GM21723 (cell line): ENCODE results near the gene HLA-A.

Experiments used
- ATAC-seq: cut with Tn5 transposase; IDR thresholded peaks from one replicate; pipeline ENCODE4 v1.9.1; 2021; ENCODE audit warnings: mild to moderate bottlenecking, moderate library complexity; ENCODE audit not compliant: unreplicated experiment

The HLA-A gene

GRCh38 chr6:29933955-29934354 lies 8.4 kb upstream of the HLA-A start:
- no peak for ATAC-seq

DNA sequence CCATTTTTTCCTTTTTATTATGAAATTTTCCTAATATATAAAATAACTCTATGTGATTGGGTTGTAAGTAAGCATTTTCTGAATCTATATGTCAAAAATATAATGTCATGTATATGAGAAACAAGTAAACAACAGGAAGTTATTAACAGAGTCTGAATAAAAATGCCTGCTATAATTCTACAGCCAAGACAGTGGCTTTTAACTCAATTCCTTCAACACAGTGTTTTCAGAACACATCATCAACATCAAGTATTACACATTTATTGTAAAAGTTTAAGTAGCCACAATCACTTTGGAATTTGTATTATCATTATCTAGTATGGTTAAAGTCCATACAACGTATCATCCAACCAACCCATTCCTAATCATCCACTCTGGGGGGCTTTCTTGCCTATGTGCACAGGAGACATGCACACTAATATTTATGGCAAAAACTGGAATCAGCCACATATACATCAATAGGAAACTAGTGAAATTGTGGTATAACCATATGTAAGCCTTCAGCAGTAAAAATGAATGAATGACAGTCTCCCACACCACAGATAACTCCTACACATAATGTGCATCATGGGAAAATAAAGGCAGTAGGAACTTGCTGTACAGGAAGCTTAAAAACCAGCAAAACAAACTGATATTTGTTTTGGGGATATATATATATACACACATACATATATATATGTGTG lies 6.9 kb upstream of the HLA-A start:
- no peak for ATAC-seq

DNA sequence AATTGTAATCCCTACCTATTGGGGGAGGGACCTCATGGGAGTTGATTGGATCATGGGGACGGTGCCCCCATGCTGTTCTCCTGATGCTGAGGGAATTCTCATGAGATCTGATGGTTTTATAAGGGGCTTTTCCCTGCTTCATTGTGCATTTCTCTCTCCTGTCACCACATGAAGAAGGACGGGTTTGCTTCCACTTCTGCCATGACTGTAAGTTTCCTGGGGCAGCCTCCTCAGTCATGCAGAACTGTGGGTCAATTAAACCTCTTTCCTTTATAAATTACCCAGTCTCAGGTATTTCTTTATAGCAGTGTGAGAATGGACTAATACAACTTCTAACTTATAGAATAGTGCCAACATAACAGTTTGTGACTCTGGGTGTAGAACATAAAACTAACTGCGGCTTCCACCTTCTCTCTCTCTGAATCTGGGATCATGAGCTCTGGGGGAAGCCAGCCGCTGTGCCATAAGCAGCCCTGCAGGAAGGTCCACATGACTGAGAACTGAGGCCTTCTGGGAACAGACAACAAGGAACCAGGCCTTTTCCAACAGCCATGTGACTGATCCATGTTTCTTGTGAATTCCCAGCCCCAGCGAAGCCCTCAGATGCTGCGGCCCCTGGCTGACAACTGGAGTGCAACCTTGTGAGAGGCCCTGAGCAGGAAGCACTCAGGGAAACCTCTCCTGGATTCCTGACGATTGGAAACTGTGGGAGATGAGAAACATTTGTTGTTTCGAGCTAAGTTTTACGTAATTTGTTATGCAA lies 3.4 kb upstream of the HLA-A start:
- no peak for ATAC-seq

DNA sequence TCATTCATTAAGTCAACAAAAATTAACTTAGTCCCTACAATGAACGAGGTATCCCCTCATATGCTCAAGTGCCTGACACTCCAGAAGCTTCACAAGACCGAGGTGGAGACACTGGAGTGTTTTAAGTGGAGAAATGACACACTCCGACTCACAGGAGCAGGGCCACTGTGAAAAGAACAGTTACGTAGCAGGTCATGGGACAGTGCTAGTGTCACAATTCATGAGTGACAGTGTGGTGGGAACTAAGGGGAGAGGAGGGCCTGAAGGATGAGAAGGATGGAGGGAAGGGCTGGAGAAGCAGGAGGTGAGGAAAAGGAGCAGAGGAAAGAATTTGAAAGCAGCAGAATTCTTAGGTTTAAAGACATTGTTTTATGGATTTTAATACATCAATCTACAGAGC lies 1.3 kb upstream of the HLA-A start:
- no peak for ATAC-seq

- no peak for ATAC-seq
Observed at GRCh38 chr6:29941471-29941870, 861 bp upstream of the HLA-A start.

GRCh38 chr6:29941916-29942274 lies 437 bp upstream of the HLA-A start:
- no peak for ATAC-seq

DNA sequence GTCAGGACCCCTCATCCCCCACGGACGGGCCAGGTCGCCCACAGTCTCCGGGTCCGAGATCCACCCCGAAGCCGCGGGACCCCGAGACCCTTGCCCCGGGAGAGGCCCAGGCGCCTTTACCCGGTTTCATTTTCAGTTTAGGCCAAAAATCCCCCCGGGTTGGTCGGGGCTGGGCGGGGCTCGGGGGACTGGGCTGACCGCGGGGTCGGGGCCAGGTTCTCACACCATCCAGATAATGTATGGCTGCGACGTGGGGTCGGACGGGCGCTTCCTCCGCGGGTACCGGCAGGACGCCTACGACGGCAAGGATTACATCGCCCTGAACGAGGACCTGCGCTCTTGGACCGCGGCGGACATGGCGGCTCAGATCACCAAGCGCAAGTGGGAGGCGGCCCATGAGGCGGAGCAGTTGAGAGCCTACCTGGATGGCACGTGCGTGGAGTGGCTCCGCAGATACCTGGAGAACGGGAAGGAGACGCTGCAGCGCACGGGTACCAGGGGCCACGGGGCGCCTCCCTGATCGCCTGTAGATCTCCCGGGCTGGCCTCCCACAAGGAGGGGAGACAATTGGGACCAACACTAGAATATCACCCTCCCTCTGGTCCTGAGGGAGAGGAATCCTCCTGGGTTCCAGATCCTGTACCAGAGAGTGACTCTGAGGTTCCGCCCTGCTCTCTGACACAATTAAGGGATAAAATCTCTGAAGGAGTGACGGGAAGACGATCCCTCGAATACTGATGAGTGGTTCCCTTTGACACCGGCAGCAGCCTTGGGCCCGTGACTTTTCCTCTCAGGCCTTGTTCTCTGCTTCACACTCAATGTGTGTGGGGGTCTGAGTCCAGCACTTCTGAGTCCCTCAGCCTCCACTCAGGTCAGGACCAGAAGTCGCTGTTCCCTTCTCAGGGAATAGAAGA lies 978 bp downstream of the HLA-A start:
- peak; percentile 15 for ATAC-seq

DNA sequence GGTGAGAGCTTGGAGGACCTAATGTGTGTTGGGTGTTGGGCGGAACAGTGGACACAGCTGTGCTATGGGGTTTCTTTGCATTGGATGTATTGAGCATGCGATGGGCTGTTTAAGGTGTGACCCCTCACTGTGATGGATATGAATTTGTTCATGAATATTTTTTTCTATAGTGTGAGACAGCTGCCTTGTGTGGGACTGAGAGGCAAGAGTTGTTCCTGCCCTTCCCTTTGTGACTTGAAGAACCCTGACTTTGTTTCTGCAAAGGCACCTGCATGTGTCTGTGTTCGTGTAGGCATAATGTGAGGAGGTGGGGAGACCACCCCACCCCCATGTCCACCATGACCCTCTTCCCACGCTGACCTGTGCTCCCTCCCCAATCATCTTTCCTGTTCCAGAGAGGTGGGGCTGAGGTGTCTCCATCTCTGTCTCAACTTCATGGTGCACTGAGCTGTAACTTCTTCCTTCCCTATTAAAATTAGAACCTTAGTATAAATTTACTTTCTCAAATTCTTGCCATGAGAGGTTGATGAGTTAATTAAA lies 3.0 kb downstream of the HLA-A start:
- no peak for ATAC-seq

DNA sequence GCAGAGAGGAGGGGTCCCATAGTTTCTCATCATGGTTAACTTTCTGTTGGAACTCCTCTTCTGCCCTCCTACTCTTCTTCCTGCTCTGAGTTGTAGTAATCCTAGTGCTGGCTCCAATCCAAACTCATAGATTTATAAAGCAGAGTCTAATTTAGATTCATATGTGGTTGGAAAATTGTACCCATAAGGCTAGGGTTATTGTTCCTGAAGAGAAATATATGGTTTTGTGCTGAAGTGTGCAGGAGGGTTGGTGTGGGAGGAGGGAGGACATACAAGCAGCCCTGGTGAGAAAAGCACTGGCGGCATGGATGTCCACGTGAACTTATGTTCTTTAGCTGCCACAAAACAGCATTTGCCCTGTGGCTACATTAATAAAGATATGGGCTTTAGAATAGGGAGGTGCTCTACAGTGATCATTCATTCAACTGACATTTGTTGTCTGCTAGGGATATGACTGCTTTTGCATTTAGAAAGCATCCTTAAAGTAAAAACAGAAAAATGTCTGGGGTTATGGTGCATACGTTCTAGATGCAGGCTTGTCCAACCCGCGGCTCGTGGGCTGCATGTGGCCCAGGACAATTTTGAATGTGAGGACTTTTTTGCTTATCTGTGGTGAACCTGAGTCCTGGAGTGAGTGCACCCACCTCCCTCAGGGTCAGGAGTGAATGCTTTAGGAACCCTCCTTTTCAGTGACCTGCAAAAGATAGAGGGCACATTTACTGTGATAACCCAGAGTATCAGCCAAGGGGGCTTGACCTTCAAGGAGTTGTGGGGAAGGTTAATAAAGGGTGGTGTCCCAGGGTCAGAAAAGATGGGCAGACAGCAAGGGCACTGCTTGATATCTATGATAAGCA lies 4.1 kb downstream of the HLA-A start:
- no peak for ATAC-seq

DNA sequence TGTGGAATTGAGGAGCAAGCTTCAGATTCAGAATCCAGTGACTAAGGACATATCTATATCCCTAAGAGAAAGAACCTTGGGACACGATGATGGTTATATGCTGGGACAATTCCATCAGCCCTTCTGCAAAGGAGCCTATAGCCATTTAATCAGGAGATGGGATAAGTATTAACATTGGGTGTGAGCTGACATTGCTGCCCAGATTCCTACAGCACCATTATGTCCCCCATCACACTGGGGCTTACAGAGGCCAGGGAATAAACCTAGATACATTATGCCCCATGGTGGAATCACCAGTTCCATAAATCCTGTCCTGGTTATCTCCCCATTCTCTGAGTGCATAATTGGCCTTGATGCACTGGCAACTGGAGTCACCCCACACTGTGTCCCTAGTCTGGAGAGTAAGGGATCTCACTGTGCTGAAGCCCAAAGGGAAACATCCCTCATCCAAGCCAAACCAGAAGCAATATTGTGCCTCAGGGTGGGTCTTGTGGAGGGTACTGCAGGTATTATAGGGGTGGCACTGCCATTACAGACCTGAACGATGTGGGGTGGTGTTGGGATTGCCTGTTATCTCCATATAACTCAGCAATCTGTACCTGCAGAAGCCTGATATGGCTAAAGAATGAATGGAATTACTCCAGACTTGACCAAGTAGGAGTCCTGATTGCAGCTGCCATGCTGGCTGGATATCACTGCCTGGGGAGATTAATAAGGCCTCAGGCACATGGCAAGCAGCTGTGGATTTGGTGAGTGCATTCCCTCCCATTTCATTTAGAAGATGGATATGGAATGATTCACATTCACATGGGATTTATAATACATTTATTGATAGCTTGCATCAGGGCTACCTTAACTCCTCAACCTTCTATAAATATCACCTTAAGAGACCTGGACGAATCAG lies 5.0 kb downstream of the HLA-A start:
- ATAC-seq = no peak

DNA sequence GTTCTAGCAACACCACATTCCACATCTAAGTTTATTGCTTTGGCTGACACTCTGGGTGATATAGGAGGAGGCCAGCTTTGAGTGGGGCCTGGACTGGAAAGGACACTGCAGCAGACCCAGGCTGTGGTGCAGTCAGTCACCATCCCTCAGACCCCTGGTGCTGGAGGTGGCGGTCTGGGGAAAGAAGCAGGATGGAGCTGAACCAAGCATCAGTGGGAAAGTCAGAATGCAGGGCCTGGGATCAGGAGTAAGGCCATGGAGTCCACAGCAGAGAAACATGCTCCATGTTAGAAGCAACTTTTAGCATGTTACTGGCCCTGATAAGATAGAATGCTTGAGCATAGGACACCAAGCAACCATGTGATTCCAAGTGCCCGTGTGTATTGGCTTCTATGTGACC lies 5.9 kb downstream of the HLA-A start:
- no peak for ATAC-seq

DNA sequence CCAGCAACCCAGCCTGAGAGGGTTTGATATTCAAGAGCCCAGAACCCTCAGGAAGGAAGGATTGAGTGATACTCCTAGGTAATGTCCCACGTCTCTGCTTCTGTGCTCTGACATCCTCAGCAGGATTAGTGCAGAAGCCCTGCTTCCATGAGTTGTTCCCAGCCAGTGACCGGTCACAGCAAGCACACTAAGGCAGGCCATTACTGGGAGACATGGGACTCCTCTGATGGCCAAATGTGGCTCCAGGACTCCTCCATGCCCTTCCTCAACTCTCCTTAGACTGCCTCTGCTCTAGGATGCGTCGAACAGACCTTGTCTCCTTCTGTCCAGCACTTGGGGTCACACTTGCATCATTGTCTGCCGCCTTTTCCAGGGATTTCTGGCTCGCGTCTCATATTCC lies 7.6 kb downstream of the HLA-A start:
- ATAC-seq = no peak

- no peak for ATAC-seq
Observed at GRCh38 chr6:29951882-29952281, 9.6 kb downstream of the HLA-A start.

DNA sequence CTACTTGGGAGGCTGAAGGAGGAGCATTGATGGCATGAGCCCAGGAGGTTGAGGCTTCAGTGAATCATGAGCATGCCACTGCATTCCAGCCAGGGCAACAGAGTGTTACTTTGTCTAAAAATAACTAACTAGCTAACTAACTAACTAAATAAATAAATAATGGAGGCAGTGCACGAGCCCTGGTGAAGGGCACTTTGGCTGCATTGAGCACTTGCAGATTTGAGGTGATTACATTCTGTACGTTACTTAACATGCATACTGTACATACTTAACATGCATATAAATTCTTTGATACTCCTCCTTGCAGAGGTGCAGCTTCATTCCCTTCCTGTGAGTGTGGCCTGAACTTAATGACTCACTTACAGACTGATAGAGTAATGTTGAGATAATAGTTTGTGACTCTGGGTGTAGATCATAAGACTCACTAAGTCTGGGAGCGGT lies 10.7 kb downstream of the HLA-A start:
- ATAC-seq = no peak

DNA sequence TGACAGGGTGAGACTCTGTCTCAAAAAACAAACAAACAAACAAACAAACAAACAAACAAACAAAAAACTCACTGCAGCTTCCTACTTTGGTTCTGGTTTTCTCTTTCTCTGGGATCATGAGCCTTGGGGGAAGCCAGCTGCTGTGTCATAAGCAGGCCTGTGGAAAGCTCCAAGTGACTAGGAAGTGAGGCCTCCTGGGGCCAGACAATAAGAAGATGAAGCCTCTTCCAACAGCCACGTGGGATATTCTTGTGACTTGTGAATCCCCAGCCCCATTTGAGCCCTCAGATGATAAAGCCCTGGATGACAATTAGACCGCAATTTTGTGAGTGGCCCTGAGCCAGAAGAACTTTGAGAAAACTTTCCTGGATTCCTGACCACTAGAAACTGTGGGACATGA lies 11.4 kb downstream of the HLA-A start:
- ATAC-seq = no peak

DNA sequence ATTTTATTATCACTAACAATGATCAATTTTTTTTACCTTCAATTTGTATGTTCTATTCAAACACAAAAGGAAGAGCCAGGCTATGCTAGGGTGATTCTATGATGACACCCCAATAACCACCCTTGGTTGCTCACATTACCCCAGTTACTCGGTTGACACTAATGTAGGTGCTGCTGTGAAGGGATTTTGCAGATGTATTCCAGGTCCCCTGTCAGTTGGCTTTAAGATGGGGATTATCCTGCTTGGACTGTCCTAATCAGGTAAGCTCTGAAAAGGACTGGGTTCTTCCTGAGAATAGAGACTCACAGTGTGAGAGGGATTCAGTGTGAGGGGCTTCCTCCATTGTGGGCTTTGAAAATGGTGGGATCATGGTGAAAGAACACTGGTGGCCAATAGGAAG lies 11.9 kb downstream of the HLA-A start:
- no peak for ATAC-seq

DNA sequence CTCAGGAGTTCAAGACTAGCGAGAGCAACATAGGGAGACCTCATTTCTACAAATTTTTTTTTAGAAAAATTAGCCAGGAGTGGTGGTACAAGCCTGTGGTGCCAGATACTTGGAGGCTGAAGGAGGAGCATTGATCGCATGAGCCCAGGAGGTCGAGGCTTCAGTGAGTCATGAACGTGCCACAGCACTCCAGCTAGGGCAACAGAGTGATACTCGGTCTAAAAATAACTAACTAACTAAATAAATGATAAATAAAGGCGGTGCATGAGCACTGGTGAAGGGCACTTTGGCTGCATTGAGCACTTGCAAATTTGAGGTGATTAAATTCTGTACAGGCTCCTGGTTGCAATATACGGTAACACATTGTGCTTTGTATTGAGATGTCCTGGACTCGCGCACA lies 13.5 kb downstream of the HLA-A start:
- no peak for ATAC-seq

- no peak for ATAC-seq
Observed at GRCh38 chr6:29956518-29956917, 14.2 kb downstream of the HLA-A start.

DNA sequence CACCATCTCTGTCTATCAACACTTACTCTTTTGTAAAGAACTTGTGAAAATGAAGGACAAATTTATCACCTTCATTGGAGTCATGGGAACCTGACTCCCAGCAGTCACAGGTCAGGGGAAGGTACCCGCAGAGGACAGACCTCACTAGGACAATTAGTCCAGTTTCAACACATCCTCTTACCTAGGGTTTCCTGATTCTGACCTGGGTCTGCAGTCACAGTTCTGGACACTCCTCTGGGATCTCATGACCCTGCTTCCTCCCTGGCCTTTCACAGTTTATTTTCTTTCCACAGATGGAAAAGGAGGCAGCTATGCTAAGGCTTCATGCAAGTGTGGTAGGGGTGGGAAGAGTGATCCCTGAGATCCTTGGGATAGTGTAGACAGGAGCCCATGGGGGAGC lies 15.7 kb downstream of the HLA-A start:
- no peak for ATAC-seq
